Glomerular visceral epithelial cell (primary cell): ENCODE data around the gene CYTH3.

ENCODE experiments used
- DNase-seq: peaks from one replicate; pipeline ENCODE4 v3.0.0-alpha.2; 2016; ENCODE audit errors: extremely low spot score

The CYTH3 gene

DNA sequence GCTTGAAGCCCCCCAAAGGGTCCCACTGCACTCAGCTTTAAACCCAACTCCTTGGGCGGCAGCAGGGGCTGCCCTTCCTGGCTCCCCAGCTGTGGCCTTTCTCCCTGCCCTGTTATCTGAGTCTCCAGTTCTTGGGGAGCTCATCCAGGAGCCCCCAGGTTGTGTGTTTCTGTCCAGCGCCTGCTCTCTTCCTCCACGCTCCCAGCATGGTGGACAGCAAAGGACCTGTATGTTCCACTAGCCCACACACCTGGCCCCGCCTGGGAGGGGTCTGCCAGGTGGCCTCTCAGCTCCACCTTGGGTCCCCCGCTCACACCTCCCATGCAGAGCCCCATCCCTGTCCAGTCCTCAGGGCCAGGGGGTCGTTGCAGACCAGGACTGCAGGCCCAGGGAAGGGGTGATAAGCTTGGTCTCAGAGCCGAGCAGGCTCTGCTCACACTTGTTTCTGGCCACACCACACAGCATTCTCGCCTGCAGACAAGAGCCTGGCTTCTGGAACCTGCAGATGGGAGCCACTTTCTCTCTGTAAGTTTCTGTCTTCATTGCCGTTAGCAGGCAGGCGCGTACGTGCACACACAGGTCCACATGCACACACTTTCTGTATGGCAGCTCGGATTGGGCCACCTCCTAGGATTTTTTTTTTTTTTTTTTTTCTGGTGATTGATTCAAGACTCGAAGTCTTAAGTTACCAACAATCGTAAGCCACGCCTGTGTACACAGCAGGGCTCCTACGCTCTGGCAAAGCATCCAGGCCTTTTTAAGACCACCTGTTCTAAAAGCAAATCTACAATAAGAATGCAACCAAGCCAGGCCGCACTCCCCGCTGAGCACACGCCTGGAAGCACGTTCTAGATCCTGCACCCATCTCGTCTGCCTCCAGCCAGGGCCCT, 104.6 kb downstream of the CYTH3 start:
- no peak for DNase-seq

DNA sequence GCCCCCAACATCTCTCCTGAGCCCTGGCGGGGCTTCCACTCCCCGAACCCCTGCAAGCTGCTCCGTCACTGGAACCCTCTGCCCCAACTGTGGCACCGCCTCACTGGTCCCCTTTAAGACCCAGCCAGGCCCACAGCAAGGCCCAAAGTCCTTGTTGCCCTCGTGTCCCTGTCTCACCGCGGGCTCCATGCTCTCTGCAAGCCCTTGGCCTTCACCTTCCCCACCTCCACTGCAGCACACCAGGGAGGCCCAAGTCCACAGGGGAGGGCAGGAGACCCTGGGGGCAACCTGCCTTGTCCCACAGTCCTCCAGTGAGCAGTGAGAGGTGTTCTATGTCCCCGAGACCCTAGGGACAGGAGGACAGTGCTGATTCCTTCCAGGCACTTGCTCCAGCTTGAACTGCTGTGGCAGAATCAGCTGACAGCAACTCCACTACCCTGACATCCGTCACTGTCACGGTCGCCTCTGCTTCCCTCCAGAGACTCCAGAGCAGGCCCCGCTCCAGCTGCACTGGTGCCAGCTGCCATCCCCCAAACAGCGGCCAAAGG, 105.3 kb downstream of the CYTH3 start:
- no peak for DNase-seq

GRCh38 chr7:6166443-6166891, 106.0 kb downstream of the CYTH3 start:
- DNase-seq, result no peak

GRCh38 chr7:6165521-6166320, 106.7 kb downstream of the CYTH3 start:
- no peak for DNase-seq

- no peak for DNase-seq
Measured at GRCh38 chr7:6165075-6165474, 107.3 kb downstream of the CYTH3 start.

DNA sequence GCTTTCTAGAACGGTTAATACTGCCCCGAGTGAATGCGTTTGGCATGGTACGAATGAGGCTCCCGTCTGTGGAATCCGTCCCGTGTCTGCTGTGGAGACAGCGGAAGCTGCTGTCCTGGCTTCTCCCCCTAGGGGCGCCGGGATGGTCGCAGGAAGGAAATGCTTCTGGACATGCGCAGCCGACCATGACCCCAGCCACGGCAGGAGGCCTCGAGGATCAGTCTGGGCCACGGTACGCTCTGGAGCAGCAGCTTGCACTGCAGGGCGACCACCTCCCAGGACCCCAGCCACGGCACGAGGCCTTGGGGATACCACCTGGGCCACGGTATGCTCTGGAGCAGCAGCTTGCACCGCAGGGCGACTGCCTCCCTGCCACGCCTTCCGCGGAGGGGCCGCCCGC, 107.9 kb downstream of the CYTH3 start:
- DNase-seq, result no peak

DNA sequence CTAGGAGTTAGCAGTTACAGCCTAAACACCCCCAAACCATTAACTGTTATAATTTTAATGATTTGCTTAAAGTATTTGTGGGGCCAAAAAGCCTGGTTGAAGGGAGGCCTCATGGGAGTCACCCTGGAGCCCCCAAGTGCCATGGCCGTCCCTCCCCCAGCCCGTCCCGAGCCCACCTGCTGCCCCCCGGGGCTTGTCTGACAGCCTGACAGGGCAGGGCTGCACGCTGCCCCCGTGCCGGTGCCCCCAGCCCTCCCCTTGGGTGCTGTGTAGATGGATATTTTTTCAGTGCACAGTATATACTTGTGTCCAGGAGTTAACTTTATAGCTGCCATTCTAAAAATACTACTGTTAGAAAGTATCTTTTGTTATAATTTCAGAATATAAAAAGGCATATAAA, 108.4 kb downstream of the CYTH3 start:
- no peak for DNase-seq

DNA sequence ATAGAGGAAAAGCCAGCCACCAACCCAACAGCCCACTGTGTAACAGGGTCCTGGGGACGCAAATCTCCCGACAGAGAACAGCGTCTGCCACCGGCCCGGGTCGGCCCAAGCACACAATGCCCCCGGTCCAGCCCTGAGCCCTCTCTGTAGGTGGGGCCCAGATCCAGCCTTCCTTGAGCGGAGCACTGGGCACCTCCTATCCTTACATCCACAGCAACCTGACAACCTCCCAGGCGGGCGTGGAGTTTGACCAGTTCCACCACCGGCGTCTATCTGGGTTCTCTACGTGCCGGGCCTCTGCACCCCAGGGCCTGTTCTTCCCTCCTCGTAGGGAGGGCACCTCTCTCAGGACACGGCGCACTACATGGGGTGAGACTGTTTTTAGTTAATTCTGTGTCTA, 109.0 kb downstream of the CYTH3 start:
- no peak for DNase-seq

DNA sequence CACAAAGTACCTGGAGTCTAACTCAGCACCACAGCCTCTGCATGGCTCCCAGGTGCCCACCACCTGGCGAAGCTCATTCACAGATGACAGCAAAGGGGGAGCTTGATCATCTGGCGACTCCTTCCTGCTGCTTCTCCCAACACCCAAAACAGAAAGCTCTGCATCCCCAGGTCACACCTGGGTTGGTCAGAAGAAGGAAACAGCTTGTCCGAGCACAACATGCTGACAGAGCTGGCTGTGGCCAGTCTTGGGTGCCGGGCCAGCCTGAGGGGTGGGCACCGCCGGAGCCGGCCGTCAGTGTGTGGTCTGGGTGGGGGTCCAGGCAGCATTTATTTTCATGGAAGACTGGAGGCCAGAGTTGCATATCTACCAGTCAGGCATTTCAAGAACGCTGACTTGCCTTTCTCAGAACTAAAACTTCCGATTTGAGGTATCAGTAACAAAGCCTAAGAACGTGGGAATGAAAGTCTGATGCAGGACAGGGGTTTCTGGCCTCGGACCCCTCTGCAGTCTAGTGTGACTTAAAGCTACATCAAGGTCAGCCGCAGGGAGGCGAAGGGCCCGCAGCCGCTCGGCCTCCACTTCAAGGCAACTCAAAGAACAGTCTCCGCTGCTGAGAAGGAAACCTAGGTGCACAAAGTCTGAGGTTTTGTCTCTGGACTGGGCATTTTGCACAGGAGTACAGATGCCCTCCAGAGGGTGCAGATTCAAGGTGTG, 109.6 kb downstream of the CYTH3 start:
- no peak for DNase-seq

GRCh38 chr7:6162331-6162620, 110.1 kb downstream of the CYTH3 start:
- no peak for DNase-seq

- no peak for DNase-seq
Measured at GRCh38 chr7:6161463-6162330, 110.7 kb downstream of the CYTH3 start.

DNA sequence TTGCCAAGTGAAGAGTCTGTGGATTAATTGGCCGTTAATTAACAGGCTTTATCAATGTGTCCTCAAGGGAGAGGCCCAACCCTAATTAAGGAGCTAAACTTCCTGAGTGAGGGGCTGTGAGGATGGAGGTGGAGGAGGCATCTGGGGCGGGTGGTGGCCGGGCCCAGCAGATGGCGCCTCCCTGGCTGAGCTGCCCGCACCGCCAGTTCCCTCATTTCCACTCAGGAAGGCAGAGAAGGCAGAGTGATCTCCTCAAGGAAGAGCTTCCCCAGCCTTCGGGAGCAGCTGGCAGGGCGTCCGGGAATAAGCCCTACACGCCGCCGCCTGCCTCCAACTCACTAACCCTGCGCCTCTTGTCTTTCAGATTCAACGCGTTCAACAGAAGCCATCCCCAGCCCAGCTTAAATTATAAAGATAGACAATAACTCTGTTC, 112.2 kb downstream of the CYTH3 start:
- DNase-seq, result peak; percentile 31

- no peak for DNase-seq
Measured at GRCh38 chr7:6159524-6160031, 112.8 kb downstream of the CYTH3 start.

- DNase-seq, result no peak
Measured at GRCh38 chr7:6159097-6159483, 113.3 kb downstream of the CYTH3 start.

DNA sequence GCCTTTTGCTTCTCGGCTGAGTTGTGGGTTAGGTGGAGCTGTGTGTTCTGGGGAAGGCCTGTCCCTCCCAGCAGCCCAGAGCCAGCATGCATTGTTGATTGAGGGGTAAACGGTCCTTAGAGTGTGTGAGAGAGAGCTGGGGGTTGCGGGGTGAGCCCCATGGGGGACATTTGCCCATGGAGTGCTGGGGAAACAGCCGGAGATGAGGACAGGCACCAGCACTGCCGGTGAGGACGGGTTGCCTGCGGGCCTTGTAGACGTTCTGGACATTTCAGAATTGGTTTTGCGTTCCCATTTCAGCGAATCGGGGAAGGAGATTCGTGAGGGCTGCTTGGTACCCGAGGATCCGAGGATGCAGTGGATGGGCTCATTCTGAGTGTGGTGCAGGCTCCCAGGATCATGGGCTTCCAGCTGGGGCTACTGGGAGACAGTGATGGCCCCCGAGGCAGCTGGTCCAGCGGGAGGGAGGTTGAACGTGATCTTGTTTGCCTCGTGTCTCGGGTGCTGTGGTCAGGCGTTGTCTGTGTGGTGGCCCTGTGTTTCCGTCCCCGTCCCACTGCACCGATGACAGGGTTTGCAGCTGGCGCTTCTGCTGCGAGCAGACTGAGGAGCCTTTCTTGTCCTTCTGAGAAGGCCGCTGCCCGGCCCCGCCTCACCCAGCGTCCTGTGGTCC, 113.9 kb downstream of the CYTH3 start:
- no peak for DNase-seq

DNA sequence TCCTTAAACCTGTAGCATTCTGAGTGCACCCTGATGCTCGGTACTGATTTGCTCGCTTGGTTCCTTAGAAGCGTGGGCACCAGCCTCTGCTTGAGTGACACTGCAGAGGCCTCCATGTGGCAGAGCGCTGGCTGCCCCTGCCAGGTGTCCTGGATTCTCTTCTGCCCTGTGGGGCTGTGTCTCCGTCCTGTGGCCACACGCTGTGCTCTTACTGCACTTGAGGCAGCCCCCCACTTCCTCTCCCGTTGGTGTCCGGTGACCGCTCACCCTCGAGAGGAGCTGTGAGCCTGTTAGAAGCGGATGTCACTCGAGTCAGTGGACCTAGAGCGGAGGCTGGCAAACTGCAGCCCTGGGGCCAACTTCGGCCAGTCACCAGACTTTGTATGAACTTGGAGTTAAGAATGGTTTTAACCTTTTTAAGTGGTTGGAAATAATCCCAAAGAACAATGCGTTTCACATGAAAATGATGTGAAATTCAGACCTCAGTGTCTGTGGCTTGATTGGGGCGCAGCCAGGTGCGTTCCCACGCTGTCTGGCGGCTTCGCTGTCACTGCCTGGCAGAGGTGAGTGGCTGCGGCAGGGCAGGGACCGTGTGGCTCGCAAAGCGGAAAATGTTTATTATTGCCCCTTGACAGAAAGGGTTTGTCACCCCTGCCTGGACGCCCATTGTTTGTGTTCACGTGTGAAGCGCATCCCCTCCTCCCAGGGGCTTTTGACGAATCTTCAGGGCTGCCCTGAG, 114.6 kb downstream of the CYTH3 start:
- no peak for DNase-seq

- no peak for DNase-seq
Measured at GRCh38 chr7:6156734-6157133, 115.7 kb downstream of the CYTH3 start.

DNA sequence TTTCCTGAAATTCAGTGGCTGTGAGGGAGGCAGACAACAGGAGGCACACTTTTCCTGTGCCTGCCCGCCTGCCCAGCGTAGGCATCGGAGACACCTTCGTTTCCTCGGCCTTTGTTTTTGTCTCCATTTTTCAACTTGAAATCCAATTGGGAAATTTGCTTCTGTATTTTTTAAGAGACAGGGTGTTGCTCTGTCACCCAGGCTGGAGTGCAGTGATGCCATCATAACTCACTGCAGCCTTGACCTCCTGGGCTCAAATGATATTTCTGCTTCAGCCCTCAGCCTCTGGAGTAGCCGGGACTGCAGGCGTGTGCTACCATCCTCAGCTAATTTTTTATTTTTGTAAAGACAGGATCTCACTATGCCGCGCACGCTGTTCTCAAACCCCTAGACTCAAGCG, 116.8 kb downstream of the CYTH3 start:
- no peak for DNase-seq

DNA sequence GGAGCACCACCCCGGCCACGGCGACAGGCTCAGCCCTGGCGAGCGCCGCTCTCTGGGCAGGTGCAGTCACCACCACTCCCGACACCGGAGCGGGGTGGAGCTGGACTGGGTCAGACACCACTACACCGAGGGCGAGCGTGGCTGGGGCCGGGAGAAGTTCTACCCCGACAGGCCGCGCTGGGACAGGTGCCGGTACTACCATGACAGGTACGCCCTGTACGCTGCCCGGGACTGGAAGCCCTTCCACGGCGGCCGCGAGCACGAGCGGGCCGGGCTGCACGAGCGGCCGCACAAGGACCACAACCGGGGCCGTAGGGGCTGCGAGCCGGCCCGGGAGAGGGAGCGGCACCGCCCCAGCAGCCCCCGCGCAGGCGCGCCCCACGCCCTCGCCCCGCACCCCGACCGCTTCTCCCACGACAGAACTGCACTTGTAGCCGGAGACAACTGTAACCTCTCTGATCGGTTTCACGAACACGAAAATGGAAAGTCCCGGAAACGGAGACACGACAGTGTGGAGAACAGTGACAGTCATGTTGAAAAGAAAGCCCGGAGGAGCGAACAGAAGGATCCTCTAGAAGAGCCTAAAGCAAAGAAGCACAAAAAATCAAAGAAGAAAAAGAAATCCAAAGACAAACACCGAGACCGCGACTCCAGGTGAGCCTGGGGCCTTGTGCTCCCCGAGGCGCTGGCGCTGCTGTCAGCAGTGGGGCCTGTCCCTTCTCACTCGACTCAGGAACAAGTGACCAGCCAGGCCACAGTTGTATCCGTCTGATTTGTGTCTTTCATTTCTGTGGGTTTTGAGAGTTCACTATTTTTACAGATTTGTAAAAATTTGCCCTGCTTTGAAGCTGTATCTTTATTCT, 117.7 kb downstream of the CYTH3 start:
- DNase-seq, result no peak
